GM21447 (cell line): ENCODE data around the gene LMNTD2.

Experiments
- ATAC-seq: cut with Tn5 transposase; IDR thresholded peaks from one replicate; pipeline ENCODE4 v1.9.1; 2021; ENCODE audit not compliant: unreplicated experiment

LMNTD2 gene

DNA sequence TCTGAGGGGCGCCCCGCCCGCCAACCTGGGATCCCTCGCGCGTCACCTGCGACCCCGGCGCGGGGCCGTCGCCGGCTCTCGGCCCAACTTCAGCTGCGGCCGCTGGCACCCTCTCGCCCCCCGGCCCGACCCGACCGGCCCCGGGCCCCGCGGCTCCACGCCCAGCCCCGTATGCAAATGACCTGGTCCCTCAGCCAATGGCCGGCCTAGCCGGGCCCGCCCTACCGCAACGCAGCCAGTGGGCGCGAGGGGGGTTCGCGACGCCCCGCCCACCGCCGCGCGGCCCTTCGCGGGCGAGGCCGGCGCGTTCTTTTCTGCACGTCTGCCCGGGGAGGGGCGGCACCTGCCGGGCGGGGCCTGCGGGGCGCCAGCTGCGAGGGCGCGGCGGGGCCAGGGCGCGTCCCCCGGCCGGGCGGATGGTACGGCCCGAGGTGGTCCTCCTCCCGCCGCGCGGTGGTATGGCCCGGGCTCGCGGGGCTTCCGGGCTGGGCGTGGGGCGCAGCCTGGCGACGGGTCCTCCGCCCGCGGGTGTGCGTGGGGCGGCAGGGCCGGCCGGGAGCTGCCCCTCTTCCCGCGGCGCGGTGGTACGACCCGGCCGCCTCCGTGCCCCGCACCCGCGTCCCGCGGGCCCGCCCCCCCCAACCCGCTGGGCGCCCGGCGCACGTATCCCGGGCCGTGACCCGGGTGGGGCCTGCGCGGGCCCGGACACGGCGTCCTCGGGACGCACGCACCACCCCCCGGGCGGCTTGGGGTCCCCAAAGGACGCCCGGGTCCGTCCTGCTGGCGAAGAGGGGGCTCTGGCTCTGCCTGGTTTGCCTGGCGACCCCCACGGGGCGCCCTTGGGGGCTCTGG, 8.0 kb upstream of the LMNTD2 start:
- ATAC-seq, result peak; percentile 81

DNA sequence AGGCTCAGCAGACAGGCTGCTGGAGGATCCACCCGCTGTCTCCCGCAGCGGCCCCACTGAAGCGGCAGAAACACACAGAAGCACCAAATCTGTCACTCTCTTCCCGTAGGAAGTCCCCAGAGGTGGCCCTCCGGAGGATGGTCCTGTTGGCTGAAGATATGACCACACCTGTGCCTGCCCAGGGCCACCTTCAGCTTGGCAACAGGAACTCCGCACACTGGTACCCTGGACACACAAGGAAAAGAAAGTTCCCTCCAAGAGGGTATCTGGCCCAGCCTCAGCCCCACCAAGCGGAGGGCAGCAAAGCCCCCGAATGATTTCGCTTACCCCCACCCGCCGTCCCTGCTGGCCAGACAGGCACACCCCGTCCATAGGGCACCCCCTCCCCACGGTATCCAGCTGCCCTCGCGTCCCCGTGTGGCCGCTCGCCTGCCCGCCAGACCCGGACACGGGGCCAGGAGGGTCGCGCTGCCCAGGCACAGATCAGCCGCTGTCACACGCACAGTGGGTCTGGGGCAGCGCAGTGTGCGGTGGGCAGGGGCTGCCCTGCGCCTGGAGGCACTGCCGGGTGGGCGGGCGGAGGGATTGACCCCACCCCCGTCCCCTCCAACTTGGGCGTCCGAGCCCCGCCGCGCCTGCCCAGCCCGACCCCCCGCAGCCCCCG, 7.2 kb upstream of the LMNTD2 start:
- ATAC-seq, result peak; percentile 3

DNA sequence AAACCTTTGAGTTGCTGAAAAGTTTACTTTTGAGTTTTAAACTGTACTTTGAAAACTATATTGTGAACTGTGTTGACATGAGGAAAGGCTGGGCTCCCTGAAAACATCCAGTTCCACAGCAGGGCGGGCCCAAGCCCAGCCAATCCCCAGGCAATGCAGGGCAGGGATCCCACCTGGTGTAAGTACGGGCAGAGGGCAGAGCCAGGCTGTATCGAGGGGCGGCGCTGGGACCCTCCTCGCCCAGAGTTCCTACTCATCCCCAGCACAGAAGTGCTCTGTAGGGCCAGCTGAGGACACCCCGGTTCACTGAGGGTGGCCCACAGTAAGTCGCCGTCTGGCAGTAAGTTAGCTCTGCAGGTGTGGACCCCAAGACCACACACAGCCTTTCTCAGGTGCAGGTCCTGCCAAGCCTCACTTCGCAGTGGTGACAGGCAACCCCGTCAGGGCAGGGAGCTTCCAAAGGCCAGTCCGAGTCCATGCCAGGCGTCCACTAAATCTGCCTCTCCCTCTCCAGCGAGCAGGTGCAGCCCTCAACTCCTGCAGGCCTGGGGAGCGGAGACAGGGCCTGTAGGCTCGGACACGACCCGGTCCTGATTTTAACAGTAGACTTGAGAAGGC, 6.6 kb upstream of the LMNTD2 start:
- ATAC-seq, result no peak

DNA sequence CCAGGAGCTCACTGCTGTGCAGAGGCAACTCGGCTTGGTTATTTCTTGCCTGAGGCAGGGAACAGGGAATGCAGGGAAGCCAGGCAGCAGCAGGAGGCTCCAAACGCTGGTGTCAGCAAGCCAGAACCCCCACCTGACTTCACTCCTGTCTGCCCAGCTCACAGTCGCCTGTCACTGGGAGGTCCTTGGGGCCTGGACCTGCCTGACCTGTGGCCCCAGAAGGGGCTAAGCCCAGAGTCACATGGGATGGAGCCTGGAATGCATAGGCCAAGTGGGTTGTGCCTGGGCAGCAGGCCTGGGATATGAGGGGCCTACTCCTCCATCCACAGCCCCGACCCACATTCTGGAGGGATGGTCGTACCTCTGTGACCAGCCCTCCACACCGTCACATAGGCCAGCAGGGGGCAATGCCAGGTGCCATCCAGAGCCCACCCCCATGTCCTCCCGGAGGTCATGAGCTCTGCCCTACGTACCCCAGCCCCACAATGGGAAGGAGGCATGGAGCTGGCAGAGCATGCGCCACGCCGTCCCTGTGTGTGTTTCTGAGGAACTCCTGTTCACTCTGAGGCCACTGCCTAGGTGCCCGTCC, 5.5 kb upstream of the LMNTD2 start:
- ATAC-seq, result no peak

DNA sequence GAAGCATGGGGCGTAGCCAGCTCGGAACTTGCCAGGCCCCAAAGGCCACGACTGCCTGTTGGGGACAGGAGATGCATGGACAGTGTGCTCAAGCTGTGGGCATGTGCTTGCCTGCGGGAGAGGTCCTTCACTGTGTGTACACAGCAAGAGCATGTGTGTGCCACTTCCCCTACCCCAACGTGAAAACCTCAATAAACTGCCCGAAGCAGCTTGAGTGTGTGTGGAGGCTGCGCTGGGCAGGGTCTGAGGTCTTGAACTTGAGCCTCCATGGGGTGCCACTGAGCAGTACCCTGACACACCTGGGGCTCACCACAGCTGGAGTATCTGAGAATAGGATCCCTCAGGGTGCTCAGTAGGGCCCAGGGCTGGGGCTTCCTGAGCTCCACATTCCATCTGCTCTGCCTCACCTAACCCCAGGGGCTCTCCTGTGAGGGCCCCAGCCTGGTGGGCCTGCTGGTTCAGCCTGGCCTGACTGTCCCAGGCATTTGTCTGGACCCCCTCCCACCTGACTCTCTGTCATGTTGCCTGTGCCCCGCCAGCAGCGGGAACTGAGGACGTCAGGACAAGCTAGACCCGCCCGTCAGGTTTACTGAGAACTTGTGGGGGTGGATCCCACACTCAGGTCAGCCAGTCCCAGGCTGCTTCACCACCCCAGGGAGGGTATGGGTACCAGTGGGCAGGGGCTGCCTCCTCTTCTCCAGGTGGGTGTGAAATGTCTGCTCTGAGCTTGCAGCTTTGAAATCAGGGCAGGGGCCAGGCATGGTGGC, 3.5 kb upstream of the LMNTD2 start:
- ATAC-seq, result no peak

DNA sequence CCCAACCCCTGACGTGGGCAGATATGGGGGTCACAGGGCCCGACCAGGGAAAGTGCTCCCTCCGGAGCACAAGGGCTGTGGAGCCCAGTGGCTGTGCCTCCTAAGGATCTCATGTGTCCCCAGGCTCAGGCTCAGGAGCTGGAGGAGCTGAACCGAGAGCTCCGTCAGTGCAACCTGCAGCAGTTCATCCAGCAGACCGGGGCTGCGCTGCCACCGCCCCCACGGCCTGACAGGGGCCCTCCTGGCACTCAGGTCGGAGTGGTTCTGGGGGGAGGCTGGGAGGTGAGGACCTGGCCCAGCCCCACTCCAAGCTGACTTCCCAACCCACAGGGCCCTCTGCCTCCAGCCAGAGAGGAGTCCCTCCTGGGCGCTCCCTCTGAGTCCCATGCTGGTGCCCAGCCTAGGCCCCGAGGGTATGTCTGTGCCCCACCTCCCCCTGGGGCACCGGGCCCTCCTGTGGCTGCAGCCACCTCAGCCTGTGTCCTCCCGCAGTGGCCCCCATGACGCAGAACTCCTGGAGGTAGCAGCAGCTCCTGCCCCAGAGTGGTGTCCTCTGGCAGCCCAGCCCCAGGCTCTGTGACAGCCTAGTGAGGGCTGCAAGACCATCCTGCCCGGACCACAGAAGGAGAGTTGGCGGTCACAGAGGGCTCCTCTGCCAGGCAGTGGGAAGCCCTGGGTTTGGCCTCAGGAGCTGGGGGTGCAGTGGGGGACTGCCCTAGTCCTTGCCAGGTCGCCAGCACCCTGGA, 2.7 kb upstream of the LMNTD2 start:
- no peak for ATAC-seq

DNA sequence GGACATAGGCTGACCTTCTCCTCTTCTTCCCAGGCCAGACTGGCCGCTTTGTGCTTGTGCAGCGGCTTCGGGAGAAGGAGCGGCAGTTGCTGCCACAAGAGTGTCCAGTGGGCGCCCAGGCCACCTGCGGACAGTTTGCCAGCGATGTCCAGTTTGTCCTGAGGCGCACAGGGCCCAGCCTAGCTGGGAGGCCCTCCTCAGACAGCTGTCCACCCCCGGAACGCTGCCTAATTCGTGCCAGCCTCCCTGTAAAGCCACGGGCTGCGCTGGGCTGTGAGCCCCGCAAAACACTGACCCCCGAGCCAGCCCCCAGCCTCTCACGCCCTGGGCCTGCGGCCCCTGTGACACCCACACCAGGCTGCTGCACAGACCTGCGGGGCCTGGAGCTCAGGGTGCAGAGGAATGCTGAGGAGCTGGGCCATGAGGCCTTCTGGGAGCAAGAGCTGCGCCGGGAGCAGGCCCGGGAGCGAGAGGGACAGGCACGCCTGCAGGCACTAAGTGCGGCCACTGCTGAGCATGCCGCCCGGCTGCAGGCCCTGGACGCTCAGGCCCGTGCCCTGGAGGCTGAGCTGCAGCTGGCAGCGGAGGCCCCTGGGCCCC, 1.6 kb upstream of the LMNTD2 start:
- no peak for ATAC-seq

DNA sequence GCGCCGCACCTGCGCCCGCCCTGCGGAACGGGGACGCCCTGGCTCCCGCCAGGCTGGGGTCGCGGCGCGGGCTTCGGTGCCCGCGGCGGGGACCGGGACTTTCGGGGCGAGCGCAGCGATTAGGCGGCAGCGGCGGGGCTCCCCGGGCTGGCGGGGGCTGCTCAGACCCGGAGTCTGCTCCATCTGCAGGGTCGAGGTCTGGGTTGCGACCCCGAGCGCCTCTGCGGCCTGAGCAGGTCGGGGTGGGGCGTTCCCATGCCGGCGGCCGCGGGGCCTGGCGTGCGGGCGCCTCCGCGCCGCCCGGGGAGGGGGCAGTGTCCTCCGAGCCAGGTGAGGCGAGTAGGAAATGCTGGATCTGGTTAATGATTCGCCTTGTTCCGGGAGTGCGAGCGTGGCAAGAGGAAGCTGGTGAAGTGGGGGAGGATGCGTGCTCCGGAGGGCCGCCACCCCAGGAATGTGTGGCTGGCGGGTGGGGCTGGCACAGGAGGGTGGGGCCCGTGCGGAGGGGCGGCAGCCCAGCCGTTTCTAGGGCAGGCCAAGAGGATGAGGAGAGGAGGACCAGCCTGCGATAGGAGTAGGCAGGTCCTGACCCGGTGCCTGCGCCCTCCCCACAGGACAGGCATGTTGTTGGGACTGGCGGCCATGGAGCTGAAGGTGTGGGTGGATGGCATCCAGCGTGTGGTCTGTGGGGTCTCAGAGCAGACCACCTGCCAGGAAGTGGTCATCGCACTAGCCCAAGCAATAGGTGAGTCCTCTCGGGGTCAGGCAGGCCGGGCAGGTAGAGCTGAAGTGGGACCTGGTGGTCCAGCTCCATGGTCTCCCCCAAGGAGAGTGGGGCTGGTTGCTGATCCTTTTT, 838 bp upstream of the LMNTD2 start:
- ATAC-seq, result peak; percentile 24

DNA sequence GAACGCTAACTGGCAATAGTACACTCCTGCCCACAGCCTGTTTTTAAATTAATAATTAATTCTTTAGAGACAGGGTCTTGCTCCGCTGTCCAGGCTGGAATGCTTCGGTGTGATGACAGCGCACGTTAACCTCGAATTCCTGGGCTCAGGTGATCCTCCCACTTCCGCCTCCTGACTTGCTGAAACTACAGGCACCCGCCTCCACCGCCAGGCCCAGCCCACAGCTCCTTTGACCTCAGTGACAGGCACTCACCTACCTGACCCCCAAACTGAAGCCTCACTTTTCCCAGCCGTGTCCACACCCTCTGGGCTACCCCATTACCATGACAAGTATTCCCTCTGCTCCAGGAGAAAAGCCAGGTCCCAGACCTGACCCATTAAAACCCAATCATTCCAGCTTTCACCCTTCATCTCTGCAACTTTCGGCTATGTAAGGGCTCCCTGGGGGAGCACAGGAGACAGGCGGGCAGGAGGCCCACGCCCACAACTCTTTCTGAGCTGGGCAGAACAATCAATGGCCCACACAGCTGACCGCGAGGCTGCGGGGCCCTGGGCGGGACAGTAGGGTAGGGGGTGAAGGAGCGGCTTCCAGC, 730 bp downstream of the LMNTD2 start:
- no peak for ATAC-seq

DNA sequence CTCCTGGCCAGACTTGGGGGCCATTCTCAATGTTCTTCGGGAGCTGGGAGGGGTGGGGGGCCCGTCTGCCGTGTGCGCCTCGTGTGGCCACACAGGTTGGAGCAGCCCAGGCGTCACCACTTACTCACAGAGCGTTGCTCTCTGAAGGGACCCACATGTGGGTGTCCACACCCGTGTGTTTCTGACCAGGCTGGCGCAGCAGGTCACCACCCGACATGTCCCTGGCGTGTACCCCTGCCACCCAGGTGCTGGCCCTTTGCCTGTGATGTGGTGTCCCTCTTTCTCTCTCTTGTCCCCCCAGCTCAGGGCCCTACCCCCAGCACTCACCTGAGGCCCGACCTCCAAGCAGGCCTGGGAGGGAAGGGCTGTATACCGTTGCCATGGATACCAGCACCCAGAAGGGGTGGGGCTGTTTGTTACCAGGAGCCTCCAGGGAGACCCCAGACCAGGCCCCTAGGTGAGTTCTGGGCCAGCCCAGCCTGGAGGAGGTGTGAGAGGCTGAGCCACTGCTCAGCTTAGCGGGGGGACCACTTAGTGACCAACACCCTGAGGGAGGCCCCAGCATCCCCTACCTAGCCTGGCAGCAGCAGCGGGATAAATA, 1.4 kb downstream of the LMNTD2 start:
- no peak for ATAC-seq

DNA sequence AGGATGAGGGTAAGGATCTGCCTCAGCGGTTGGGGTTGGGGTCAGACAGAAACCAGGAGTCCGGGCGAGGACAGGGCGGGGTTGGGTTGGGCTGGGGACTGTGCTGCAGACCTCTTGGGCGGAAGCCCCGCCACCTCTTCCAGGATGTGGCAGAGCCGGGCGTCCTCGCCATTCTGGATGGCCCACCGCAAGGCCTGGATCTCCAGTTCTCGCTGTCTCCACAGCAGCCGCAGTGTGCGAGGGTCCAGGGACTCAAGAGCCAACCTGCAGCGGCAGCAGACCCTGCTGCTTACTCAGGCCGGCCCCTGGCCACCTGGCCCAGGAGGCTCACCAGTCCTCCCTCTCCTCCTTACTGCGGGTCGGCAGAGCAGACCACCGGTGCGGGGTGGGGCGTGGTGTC, 2.0 kb downstream of the LMNTD2 start:
- no peak for ATAC-seq

DNA sequence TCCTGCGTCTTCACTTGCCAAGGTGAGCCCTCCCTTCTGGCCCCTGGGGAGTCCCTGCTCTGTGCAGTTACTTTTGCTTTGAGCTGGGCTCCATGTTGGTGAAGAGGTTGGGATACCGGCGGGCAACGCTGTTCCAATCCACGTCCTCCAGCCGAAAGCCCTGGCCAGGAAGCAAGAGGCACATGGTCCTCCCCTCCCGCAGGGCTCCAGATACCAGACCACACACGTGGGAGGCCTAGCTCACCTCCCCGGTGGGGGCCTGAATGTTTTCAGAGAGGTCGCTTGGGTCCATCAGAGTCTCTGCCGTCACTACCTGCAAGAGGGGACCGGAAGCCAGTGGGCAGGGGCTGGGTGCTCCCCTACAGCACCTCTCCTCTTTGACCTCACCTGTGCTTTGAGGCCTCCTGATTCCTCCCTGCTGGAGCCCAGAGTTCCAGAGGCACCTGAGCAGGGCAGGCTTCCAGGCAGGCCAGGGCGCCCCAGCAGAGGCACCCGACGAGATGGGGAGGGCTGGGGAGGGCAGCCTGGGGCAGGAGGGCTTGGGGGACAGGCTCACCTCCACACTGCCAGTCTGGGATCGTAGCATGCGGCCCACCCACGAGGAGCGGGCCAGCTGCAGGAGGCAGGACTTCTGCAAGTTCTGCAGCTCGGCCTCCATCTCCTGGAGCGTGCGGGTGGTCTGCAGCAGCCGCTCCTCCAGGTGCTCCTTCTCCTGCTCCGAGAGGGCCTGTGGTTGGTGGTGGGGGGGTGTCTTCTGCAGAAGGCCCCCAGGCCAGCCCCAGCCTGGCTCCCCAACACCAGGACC, 3.0 kb downstream of the LMNTD2 start:
- ATAC-seq, result no peak

DNA sequence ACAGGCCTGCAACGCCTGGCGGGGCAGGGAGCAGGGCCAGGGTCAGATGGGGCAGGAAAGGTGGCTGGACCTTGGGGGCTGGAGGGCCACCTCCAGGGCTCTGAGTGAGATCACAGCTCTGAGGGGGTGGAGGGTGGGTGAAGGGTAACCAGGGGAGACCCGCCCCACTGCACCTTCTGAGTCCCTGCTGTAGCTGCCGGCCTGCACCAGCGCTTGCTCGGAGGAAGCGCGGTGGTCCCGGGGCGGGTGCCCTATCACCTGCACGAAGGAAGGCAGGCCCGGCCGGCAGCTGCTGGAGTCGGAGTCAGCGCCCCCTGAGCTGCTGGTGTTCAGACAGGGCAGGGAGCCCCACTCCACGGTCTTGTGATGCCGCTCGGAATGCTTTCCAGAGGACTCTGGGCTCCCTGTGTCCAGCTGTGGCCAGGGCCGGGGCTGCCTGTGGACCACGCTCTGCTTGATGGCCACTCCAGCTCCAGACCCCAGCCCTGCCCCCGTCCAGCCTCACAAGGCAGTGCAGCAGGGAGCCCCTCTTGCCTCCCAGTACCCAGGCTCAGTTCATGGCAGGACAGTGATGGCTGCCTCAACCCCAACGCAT, 3.8 kb downstream of the LMNTD2 start:
- ATAC-seq, result no peak

DNA sequence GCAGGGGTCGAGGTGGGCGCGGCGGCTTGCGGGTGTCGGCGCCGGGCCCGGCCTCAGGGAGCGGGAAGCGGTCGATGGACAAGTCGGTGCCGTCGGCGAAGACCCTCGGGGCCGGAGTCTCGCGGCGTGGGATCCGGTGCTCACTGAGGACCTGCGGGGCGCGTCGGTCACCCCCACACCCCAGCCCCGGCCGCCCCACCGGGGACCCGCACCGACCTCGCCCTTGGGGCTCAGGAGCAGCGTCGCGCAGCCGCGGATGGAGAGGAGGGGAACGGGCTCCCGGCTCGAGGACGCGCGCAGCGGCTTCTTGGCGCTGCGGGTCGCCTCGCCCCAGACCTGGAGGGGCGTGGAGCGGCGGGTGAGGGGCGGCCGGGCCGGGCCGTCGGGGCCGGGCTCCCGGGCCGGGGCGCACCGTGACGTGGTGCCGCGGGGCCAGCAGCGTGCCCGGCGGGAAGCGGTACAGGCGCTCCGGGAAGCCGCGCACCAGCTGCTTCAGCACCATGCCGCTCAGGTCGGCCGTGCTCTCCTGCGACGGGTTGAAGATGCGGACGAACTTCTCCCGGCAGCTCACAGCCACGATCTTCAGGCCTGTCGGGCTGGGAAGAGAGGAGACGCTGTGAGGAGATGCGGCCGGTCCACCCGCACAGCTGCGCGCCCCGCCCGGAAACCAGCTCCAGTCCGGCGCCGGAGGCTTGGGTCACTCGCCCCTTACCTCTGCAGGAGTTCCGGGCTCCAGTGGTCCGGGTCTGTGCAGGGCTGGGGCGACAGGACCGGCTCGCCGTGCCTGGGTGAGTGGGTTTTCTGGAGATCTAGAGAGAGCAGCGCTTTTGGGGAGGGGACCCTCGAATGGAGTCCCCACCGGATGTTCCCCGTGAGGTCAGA, 4.5 kb downstream of the LMNTD2 start:
- no peak for ATAC-seq

DNA sequence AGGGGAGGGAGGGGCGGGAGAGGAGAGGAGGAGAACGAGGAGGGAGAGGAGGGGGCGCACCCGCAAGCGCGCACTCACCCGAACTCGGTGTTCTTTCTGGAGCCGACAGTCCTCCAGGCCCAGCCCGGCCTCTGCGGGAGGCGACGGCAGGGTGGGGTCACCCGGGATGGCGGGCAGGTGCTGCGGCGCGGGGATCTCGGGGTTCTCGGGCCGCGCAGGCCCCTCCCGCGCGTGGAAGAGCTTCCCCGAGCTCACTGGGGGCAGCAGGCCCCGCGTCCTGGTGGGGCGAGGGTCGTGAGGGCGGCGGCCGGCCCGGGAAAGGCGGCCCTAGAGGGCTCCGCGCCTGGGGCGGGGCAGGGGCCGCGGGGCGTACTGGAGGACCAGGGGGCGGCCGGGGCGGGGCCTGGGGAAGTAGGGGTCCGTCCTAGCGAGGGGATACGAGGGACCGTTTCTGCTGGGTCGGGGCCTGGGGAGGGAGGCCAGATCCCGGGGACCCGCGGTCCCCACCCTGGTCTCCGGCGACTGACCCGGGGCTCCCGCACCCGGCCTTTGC, 5.2 kb downstream of the LMNTD2 start:
- ATAC-seq, result no peak
